GM19240 (cell line): ENCODE measurements around the gene KCNH8.

Experiments used
- DNase-seq: peaks from one replicate; pipeline ENCODE4 v3.0.0; 2011; ENCODE audit warnings: low spot score; ENCODE audit not compliant: insufficient read length

KCNH8 gene

DNA sequence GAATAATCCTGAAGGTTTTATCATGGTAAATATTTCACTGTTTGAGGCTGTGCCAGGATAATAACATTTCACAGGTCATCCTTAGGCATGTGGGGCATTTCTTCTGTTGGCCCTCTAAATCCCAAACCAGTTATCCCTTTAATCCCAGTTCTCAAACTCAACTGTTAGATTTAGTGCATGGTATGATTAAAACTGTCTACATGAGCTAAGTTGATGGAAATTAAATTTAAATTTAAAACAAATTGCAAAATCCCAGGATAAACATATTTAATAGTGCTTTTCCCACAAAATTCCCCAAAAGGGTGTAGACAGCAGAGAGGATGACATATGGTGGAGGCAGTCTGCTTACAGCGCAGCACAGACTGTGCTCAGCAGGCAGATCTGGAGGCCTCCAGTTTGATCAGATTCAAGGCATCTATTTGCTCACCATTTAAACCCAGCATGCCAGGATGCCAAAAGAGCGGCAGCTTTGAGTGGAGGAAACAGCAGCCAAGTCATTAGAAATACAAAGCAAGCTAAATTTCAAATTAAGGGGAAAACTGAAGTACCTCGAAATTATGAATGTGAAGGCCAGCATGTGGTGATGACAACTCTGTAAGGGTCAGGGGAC lies 325.8 kb downstream of the KCNH8 start:
- no peak for DNase-seq

GRCh38 chr3:19476281-19476680 lies 328.0 kb downstream of the KCNH8 start:
- no peak for DNase-seq

- no peak for DNase-seq
Measured at GRCh38 chr3:19485267-19485666, 337.0 kb downstream of the KCNH8 start.

GRCh38 chr3:19487386-19487785 lies 339.1 kb downstream of the KCNH8 start:
- no peak for DNase-seq

DNA sequence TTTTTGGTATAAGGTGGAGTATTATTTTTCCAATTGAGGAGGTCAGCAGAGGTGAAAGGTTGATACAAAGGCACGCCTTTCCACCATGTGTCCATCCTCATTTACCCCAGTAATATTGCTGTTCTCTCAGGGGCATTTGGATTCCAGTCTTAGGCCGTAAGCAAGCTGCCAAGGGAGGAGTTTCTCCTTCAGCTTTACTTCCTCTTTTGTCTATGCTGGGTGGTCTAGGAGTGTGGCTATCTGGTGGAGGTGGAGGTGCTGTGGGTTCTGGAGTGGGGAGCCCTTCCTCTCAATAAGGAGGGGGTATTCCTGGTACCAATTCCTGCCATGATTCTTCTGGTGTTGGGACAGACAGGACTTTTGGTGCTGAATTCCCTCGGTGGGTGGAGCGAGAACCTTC lies 340.6 kb downstream of the KCNH8 start:
- DNase-seq = no peak

DNA sequence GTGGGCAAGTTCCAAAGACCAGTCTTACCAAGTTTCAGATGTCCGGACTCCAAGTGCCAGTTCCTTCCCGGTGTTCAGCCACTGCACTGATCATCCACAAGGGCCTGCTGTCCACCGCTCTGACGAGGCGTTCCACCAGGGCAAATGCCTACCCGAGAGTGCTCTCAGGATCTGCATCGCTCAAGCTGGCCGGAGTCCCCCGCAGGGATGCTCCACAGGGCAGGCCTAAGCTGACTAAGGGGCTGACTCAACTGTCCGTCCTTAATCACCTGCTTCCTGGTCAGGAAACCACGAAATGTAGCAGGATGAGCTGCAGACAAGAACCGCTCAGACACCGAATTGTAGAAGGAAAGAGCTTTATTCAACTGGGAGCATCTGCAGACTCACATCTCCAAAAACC lies 341.6 kb downstream of the KCNH8 start:
- DNase-seq = no peak

DNA sequence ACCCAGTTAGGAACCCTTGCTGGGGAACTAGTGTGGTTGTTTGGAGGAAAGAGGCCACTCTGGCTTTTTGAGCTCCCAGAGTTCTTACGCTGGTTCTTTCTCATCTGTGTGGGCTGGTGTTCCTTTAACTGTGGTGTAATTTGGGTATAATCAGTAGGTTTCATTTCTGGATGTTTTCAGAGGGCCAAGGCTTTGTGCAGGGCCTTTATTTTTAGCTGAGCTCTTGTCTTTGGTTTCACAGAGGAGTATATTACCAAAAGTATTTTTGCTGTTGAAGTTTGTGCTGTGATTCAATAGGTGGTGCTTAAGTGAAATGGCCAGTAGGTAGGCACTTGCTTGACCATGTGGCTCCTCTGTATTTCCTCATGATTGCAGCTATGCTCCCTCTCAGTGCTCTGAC lies 357.9 kb downstream of the KCNH8 start:
- no peak for DNase-seq

DNA sequence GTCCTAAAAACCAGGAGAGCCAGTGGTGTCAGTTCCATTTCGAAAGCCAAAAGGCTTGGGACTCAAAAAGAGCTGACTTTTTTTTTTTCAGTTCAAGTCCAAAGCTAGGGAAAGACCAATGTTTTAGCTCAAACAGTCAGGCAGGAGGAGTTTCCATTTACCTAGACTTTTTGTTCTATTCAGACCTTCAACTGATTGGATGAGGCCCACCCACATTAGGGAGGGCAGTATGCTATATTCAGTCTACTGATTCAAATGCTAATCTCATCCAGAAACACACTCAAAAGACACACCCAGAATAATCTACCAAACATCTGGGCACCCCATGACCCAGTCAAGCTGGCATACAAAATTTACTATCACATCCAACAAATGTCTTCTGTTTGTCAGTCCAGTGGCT lies 374.0 kb downstream of the KCNH8 start:
- no peak for DNase-seq

DNA sequence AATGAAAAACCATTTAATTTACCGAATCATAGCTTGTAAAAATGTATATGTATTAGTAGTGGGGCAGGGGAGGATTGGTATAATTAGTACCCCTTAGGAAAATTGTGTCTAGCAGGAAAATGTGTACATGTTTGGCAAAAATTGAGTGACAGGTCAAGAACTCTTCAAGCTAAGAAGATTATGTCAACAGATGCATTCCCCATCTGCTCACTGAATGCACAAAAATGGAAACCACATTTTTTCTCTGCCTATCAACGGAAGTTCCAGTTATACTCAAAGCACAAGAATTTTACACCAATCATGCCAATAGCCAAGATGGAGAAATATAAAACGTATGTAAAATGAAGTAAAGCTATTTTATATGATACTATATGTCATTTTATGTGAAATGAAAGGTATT lies 377.8 kb downstream of the KCNH8 start:
- DNase-seq = no peak

DNA sequence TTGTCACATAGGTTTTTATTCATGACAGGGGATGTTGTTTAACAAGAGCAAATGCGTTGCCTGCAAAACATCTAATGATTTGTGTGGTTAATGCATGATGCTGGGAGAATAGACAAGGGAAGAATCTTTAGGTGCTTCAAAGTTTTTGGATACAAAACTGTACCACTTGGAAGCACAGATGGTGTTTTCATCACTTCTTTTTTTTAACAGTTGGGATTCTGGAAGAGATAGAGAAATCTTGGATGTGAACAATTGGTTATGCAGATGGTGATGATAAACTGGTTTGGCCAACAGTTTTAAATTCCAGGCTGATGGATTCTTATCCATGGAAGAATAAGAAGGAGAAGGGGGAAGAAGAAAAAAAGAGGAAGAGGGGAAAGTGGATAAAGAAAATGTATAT lies 379.4 kb downstream of the KCNH8 start:
- DNase-seq = no peak

- DNase-seq = no peak
Measured at GRCh38 chr3:19531426-19531825, 383.1 kb downstream of the KCNH8 start.

DNA sequence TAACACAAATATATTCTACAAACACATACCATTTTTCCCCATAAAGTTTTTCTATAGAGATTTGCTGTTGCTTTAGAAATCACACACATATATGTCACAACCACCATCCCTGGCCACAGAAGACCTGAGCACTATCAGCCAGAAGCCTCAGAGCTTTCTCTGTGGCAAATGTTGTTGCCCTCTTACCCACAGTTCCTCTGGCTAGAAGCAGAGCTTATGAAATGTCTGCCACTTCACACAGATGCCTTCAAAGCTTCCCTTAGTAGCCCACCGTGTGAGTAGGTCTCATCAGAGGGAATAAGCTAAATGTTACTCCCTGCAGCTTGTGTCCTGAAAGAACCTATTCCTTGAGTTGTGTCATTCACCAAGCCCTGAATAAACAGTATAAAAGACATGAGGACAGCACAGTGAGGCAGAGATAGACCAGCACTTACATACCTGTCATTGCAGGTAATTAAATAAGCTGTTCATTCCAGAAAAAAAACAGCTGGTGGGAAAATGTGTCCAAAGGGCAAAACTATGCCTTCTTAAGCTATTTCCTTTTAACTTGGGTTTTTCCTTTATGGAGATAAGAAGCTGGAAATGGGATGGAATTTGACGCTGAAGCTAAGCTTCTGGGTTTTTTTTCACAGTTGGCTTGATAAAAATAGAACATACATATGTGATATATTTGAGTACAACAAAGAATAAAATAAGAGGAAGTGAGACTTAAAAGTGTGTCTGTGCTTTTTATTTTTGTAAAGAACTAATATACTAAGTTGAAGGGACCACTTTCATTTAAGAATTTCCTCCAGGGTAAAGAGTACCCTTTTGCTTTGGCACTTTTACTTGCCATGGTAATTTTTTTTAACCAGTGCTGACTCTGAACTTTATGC lies 391.4 kb downstream of the KCNH8 start:
- no peak for DNase-seq

DNA sequence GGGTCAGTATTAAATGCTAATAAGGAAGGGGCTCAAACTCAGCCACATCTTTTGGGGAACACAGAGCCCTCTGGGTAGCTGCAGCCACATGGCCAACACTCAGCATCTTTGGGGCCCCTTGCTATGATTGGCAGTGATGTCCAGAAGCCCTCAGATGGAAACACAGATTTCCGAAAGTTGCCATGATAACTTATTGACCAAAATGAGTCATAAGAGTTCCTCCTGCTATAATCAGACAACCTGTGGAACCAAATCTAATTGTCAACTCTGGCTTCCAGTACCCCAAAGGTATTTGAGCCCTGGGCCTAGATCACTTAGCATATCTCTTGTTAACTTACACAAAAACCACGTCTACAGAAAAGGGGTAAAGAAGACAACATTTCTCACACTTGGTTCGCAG lies 392.2 kb downstream of the KCNH8 start:
- no peak for DNase-seq

GRCh38 chr3:19541284-19541683 lies 393.0 kb downstream of the KCNH8 start:
- no peak for DNase-seq

DNA sequence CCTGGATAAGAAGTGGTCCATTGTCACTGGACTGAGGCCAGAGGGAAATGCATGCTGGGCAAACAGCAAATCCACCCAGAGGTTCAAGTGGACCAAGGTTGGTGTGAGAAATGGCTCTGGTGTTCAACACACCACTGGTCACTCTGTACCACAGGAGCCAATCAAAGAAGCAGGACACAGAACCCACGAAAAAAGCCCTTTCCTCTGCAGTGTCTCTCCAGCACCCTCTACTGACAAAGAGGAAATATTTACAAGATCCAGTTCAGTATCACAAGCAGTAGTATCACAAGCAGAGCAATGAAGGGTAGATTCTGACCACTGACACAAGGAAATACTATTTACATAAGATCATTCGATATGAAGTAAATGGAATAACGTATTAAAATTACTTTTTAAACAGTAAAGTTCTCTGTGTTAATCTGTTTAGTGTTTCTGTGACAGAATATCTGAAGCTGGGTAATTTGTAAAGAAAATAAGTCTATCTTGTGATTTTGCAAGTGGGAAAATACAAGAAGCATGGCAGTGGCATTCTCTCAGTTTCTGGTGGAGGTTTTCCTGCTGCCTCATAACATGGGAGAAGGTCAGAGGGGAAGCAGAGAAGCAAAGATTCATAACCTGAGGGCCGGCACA lies 395.0 kb downstream of the KCNH8 start:
- DNase-seq = no peak

GRCh38 chr3:19547665-19548464 lies 399.6 kb downstream of the KCNH8 start:
- DNase-seq = no peak

DNA sequence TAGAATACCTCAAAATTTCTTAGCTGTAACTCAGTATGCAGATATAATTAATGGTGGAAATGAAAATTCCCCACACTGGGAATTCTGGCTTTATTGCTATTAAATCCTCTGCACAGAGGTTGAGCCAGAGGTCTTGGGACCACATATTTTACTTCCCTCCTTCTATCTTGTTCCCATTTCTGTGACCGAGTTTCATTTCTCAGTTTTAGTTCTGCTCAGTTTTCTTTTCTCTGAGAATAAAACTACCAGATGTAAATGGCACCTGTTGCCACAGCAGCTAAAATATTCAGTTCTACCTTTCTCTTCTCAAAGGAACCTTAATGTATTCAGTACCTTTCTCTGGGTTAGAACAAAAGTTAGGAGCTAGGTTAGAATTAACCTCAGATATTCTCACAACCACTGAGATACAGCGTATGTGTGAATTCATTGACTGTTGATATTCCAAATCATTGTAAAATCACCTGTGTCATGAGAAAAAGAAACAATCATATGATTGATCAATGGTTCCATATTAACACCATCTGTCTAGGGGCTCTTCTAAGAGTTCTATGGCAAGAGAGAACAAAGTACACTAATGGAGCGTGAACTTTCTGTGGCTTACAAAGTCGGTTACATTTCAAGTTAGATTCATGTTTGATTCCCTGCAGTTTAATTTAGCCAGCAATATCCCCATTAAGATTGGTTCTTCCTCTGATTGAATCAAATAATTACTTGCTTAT lies 411.6 kb downstream of the KCNH8 start:
- no peak for DNase-seq

DNA sequence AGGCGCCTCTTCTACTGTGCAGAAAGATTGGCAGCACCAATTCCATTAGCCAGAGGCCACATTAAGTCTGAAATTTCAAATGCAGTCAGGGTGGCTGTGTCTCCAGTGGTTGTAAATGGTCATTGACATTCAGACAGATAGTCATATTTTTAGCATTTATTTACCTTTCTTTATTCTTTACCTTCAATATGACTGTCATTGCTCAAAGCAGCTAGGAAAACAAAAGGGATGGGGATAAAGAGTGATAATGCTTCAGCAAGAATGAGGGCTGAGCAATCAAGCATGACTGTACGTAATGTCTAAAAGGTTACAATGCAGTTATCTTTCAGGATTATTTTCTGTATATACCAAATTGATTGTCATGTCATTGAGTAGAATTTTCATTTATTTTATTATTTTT lies 425.3 kb downstream of the KCNH8 start:
- no peak for DNase-seq

DNA sequence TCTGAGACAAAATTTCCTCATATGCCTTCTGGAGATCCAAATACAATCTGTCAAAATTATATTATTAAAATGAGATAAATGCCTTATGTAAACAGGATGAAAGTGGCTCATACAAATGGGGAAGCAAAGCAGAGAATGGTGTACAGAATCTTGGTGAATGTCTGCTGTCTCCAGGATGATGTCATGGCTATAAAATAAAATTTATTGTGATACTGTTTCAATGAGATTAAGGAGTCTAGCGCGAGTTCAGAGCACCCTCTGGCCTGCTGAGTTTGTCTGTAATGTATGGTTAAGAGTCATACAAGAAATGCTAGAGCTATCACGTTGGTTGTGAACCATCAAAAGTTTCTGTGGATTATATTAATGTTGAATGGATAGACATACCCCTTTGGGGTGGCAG lies 426.0 kb downstream of the KCNH8 start:
- DNase-seq = no peak

- DNase-seq = no peak
Measured at GRCh38 chr3:19576343-19576742, 428.0 kb downstream of the KCNH8 start.
